Measurements from ENCODE around the gene OLFM1.

OLFM1 gene

DNA sequence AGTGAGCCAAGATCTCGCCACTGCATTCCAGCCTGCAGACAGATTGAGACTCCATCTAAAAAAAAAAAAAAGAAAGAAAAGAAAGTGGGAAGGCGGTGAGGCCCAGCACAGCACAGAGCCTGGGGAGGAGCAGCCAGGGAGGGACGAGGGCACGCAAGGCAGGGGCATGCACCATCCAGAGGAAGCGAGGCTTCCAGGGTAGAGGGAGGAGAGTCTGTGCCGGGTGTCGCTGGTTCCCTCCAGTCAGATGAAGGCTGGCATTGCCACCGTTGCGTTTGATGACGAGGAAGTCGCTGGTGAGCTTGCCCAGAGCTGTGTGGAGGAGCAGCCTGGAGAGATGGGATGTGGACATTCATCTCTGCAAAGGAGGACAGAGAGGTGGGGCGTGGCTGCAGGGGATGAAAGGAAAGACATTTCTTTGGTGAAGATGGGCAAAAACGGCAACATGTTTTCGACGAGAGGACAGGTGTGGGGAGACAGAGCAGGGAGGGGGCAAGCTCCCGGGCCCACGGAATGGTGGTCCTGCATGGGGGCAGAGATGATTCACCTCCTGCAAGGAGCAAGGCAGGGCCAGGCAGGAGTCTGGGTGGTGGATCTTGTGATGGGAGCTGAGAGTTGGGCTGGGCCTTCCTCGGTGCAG is 18.6 kb upstream of the OLFM1 start:
- Histone ChIP-seq H3K27ac (no peak overlapping the region), H3K9me3 (ENCODE audit: control insufficient read depth, low read length) (no peaks in the 10 kb centered on the region), H3K79me2 (no peaks in the 10 kb centered on the region), H3K4me2 (ENCODE audit: low read length) (no peak overlapping the region), H3K36me3 (ENCODE audit: control insufficient read depth, insufficient read depth, low read length) (no peaks in the 10 kb centered on the region), H2AFZ (no peak overlapping the region), H3K27me3 (ENCODE audit: control insufficient read depth, insufficient read depth, low read length) (no peaks in the 10 kb centered on the region), H3K4me1 (no peaks in the 10 kb centered on the region), H3K9ac (no peak overlapping the region), H3K4me3 (ENCODE audit: low read depth, low read length) (no peak overlapping the region)
- TF ChIP-seq, protein P1, sequence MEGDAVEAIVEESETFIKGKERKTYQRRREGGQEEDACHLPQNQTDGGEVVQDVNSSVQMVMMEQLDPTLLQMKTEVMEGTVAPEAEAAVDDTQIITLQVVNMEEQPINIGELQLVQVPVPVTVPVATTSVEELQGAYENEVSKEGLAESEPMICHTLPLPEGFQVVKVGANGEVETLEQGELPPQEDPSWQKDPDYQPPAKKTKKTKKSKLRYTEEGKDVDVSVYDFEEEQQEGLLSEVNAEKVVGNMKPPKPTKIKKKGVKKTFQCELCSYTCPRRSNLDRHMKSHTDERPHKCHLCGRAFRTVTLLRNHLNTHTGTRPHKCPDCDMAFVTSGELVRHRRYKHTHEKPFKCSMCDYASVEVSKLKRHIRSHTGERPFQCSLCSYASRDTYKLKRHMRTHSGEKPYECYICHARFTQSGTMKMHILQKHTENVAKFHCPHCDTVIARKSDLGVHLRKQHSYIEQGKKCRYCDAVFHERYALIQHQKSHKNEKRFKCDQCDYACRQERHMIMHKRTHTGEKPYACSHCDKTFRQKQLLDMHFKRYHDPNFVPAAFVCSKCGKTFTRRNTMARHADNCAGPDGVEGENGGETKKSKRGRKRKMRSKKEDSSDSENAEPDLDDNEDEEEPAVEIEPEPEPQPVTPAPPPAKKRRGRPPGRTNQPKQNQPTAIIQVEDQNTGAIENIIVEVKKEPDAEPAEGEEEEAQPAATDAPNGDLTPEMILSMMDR (IDR thresholded peaks at IDR 0.05): no peak

DNA sequence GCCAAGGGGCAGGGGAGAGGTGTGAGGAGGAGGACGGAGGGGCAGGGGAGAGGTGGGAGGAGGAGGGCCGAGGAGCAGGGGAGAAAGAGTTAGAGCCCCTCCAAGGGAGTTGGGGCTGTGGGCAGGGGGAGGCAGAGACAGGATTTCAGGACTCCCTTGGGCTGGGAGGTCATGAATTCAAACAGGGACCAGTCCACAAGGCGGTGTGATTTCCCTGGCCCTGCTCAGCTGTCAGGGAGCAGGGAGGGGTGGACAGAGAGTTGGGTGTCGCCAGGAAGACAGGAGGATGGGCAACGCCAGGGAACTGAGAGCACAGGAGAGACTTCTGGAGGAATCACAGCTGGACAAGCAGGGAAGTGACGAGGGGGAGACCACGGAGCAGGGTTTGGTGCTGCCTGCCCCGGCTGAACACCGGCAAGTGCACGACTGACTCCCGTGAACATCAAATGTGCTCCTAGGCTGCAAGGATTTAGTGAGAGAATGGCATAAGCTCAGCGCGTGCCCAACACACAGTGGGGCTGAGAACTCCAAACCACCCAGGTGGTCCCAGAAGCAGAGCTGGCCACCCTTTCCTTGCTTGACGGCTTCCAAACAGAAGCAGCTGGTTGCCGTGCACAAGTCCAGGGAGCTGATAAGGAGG is 17.8 kb upstream of the OLFM1 start:
- H2AFZ ChIP-seq: no peak overlapping the region
- no peak overlapping the region for H3K4me3 ChIP-seq (ENCODE audit: low read depth, low read length)
- no peaks in the 10 kb centered on the region for H3K36me3 ChIP-seq (ENCODE audit: control insufficient read depth, insufficient read depth, low read length)
- H3K9ac ChIP-seq: no peak overlapping the region
- TF ChIP-seq, protein P1 (IDR thresholded peaks at IDR 0.05): no peak
- no peaks in the 10 kb centered on the region for H3K4me1 ChIP-seq
- H3K79me2 ChIP-seq: no peaks in the 10 kb centered on the region
- H3K27me3 ChIP-seq (ENCODE audit: control insufficient read depth, insufficient read depth, low read length): no peaks in the 10 kb centered on the region
- no peaks in the 10 kb centered on the region for H3K9me3 ChIP-seq (ENCODE audit: control insufficient read depth, low read length)
- no peak overlapping the region for H3K27ac ChIP-seq
- no peak overlapping the region for H3K4me2 ChIP-seq (ENCODE audit: low read length)

DNA sequence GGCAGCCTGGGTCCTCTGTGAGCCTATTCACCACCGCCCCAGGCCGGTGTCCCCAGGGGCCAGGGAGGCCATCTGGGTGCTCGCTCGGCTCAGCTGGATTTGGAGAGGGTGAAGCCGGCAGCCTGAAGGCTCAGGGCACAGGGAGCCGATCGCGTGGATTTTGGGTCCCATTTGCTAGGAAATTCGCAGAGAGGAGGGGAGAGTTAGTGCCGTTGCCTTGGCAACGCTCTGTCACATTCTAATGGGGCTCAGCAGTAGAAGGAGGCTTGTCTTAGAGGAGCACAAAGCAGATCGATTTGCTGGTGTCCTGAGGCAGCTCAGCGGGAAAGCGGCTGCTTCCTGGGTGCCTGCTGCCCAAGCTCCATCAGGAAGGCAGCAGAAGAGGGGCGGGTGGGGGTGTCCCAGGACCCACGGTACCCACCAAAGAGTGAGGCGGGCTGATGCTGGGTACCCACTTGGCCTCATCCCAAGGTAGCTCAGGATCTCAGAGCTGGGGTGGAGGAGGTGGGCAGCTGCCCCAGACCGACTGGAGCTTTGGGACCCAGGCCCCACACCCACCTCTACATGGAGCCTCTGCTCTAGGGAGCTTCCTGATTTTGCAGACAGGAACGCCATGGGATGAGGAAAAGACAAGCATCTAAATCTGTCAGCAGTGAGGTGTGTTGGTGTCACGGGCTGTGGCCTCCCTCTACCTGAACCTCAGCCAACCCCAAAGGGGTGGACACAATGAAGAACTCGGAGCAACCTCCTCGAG is 17.1 kb upstream of the OLFM1 start:
- H3K4me2 ChIP-seq (ENCODE audit: low read length): no peak overlapping the region
- no peak overlapping the region for H3K9ac ChIP-seq
- H2AFZ ChIP-seq: no peak overlapping the region
- no peaks in the 10 kb centered on the region for H3K36me3 ChIP-seq (ENCODE audit: control insufficient read depth, insufficient read depth, low read length)
- H3K9me3 ChIP-seq (ENCODE audit: control insufficient read depth, low read length): no peaks in the 10 kb centered on the region
- H3K79me2 ChIP-seq: no peaks in the 10 kb centered on the region
- no peaks in the 10 kb centered on the region for H3K4me1 ChIP-seq
- TF ChIP-seq, protein P1 (IDR thresholded peaks at IDR 0.05): no peak
- no peaks in the 10 kb centered on the region for H3K27me3 ChIP-seq (ENCODE audit: control insufficient read depth, insufficient read depth, low read length)
- no peak overlapping the region for H3K4me3 ChIP-seq (ENCODE audit: low read depth, low read length)
- no peak overlapping the region for H3K27ac ChIP-seq

DNA sequence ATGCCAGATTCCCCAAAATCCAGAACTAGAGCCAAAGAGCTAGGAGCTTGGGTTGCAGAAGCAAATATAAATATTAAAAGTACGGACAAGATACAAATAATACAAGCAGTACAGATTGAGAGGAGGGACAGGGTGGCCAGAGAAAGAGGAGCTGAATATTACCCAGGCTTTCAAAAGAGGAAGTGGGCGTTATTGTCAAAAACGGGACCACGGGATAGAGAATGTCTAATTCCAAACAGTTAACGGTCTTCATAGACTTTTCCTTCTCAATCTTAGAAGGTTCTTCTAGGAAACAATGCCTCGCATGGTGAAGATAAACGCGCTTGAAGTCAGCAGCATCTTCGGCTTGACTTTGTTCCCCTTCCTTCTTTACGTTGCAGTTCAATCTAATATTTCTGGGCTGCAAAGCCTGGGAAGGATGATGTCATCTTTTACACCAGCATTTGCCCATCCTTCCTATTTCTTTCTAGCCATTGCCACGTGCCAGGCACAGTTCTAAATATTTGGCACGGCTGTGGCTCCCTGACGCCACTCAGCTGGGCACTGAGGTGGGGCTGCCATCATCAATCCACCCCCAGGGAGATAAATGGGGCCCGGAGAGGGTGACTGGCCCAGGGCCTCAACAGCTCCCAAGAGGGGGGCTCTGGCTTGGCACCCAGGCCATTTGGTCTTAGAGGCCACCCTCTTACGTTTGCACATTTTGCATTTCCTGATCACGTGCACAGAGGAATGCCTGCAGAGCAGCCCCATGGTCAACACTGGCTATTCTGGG is 16.3 kb upstream of the OLFM1 start:
- Histone ChIP-seq H3K4me3 (ENCODE audit: low read depth, low read length) (no peak overlapping the region), H3K9ac (no peak overlapping the region), H3K4me1 (no peaks in the 10 kb centered on the region), H2AFZ (no peak overlapping the region), H3K79me2 (no peaks in the 10 kb centered on the region), H3K36me3 (ENCODE audit: control insufficient read depth, insufficient read depth, low read length) (no peaks in the 10 kb centered on the region), H3K27ac (no peak overlapping the region), H3K9me3 (ENCODE audit: control insufficient read depth, low read length) (no peaks in the 10 kb centered on the region), H3K27me3 (ENCODE audit: control insufficient read depth, insufficient read depth, low read length) (no peaks in the 10 kb centered on the region), H3K4me2 (ENCODE audit: low read length) (no peak overlapping the region)
- TF ChIP-seq, protein P1 (IDR thresholded peaks at IDR 0.05): no peak
